H9 (cell line): ENCODE data around the gene ASTN2. TPM values are rescaled to one million over a fixed set of nuclear protein-coding genes. Genes with fewer than 3 reads are reported as not detected.

ENCODE experiments used
- DNase-seq: peaks from one replicate; pipeline ENCODE4 v3.0.0-alpha.2; 2017
- H2AFZ ChIP-seq: one replicate; pipeline ENCODE4 v1.6.1; 2013; ENCODE audit warnings: mild to moderate bottlenecking, low read length, control low read depth, moderate library complexity
- H2AK5ac ChIP-seq: 2 replicates; pipeline ENCODE4 v1.6.1; 2013; ENCODE audit warnings: low read length, control low read depth, mixed read lengths; ENCODE audit not compliant: insufficient read length
- H2BK120ac ChIP-seq: one replicate; pipeline ENCODE4 v1.6.1; 2013; ENCODE audit warnings: low read depth, mild to moderate bottlenecking, low read length, control low read depth, inconsistent platforms; ENCODE audit not compliant: poor library complexity, severe bottlenecking
- H2BK12ac ChIP-seq: 2 replicates; pipeline ENCODE4 v1.6.1; 2013; ENCODE audit warnings: low read length, control low read depth, mixed read lengths, low read depth; ENCODE audit not compliant: insufficient read length
- H2BK15ac ChIP-seq: 2 replicates; pipeline ENCODE4 v1.6.1; 2013; ENCODE audit warnings: low read depth, low read length, control low read depth
- H2BK20ac ChIP-seq: one replicate; pipeline ENCODE4 v1.6.1; 2013; ENCODE audit warnings: low read depth, mild to moderate bottlenecking, low read length, control low read depth, inconsistent platforms; ENCODE audit not compliant: poor library complexity, severe bottlenecking
- H2BK5ac ChIP-seq: 2 replicates; pipeline ENCODE4 v1.6.1; 2013; ENCODE audit warnings: low read length, control low read depth, mixed read lengths; ENCODE audit not compliant: insufficient read length
- H3K14ac ChIP-seq: 2 replicates; pipeline ENCODE4 v1.6.1; 2013; ENCODE audit warnings: low read length, control low read depth; ENCODE audit not compliant: insufficient read depth
- H3K18ac ChIP-seq: 2 replicates; pipeline ENCODE4 v1.6.1; 2013; ENCODE audit warnings: low read depth, mild to moderate bottlenecking, mixed read lengths, low read length, control low read depth; ENCODE audit not compliant: insufficient read length
- H3K23ac ChIP-seq: 2 replicates; pipeline ENCODE4 v1.6.1; 2013; ENCODE audit warnings: low read length, control low read depth, mixed read lengths, low read depth; ENCODE audit not compliant: insufficient read length
- H3K23me2 ChIP-seq: 2 replicates; pipeline ENCODE4 v1.6.1; 2013; ENCODE audit warnings: low read depth, mild to moderate bottlenecking, mixed read lengths, low read length, control low read depth; ENCODE audit not compliant: insufficient read length, poor library complexity, severe bottlenecking
- H3K27ac ChIP-seq: 2 replicates; pipeline ENCODE4 v1.5.1; 2013; ENCODE audit warnings: low read length, control low read depth, mixed read lengths, low read depth; ENCODE audit not compliant: insufficient read length
- H3K27me3 ChIP-seq: 2 replicates; pipeline ENCODE4 v1.6.1; 2013; ENCODE audit warnings: low read length, control low read depth, inconsistent platforms; ENCODE audit not compliant: insufficient read depth
- H3K4ac ChIP-seq: 2 replicates; pipeline ENCODE4 v1.6.1; 2013; ENCODE audit warnings: low read depth, mild to moderate bottlenecking, control low read depth, inconsistent platforms, low read length, moderate library complexity
- H3K4me1 ChIP-seq: 2 replicates; pipeline ENCODE4 v1.6.1; 2013; ENCODE audit warnings: low read length, control low read depth, inconsistent platforms; ENCODE audit not compliant: insufficient read depth
- H3K4me2 ChIP-seq: 2 replicates; pipeline ENCODE4 v1.6.1; 2013; ENCODE audit warnings: low read length, control low read depth, mixed read lengths; ENCODE audit not compliant: insufficient read length, insufficient read depth
- H3K56ac ChIP-seq: 2 replicates; pipeline ENCODE4 v1.6.1; 2013; ENCODE audit warnings: low read depth, mild to moderate bottlenecking, mixed read lengths, low read length, control low read depth; ENCODE audit not compliant: insufficient read length
- H3K79me1 ChIP-seq: 2 replicates; pipeline ENCODE4 v1.6.1; 2013; ENCODE audit warnings: low read depth, mild to moderate bottlenecking, moderate library complexity, low read length, control low read depth, inconsistent platforms; ENCODE audit not compliant: insufficient read depth, poor library complexity, severe bottlenecking
- H3K79me2 ChIP-seq: 2 replicates; pipeline ENCODE4 v1.6.1; 2013; ENCODE audit warnings: low read length, control low read depth, inconsistent platforms; ENCODE audit not compliant: insufficient read depth
- H3K9ac ChIP-seq: 2 replicates; pipeline ENCODE4 v1.6.1; 2013; ENCODE audit warnings: low read length, control low read depth, mixed read lengths; ENCODE audit not compliant: insufficient read length; ENCODE audit errors: extremely low read depth
- H3K9me3 ChIP-seq: one replicate; pipeline ENCODE4 v1.6.1; 2013; ENCODE audit warnings: low read depth, low read length, inconsistent platforms; ENCODE audit not compliant: control insufficient read depth
- H3T11ph ChIP-seq: one replicate; pipeline ENCODE4 v1.6.1; 2013; ENCODE audit warnings: mild to moderate bottlenecking, low read length, control low read depth, inconsistent platforms
- H4K20me1 ChIP-seq: one replicate; pipeline ENCODE4 v1.6.1; 2013; ENCODE audit not compliant: control insufficient read depth, insufficient read length, insufficient read depth
- H4K5ac ChIP-seq: 2 replicates; pipeline ENCODE4 v1.6.1; 2013; ENCODE audit warnings: low read depth, mild to moderate bottlenecking, mixed read lengths, low read length, control low read depth; ENCODE audit not compliant: insufficient read length
- H4K8ac ChIP-seq: replicated peaks from 2 replicates; pipeline ENCODE4 v1.6.1; 2013; ENCODE audit warnings: low read length, control low read depth, mixed read lengths, low read depth; ENCODE audit not compliant: insufficient read length
- H4K91ac ChIP-seq: 2 replicates; pipeline ENCODE4 v1.6.1; 2013; ENCODE audit warnings: low read depth, mild to moderate bottlenecking, moderate library complexity, mixed read lengths, low read length, control low read depth; ENCODE audit not compliant: insufficient read length
- H3K27ac Mint-ChIP-seq, 3 experiments: 2 replicates in 2 of 3; 3 replicates in 1 of 3; pipeline ENCODE4 v1.8.0; 2020 to 2021; ENCODE audit warnings: mixed read lengths in 3 of 3, mild to moderate bottlenecking in 1 of 3, moderate library complexity in 1 of 3
- H3K27me3 Mint-ChIP-seq: 2 replicates; pipeline ENCODE4 v1.8.0; 2021; ENCODE audit warnings: low read depth, mild to moderate bottlenecking, moderate library complexity, mixed read lengths
- H3K36me3 Mint-ChIP-seq, 3 experiments: 2 replicates in 2 of 3; 3 replicates in 1 of 3; pipeline ENCODE4 v1.8.0; 2020 to 2021; ENCODE audit warnings: low read depth in 3 of 3, mixed read lengths in 3 of 3; ENCODE audit not compliant: insufficient read depth in 1 of 3
- H3K4me1 Mint-ChIP-seq, 2 experiments: 2 replicates each; pipeline ENCODE4 v1.8.0; 2020; ENCODE audit warnings: mixed read lengths in 2 of 2
- H3K4me3 Mint-ChIP-seq, 2 experiments: 2 replicates in 1 of 2; 3 replicates in 1 of 2; pipeline ENCODE4 v1.8.0; 2020 to 2021; ENCODE audit warnings: mild to moderate bottlenecking in 2 of 2, mixed read lengths in 2 of 2, moderate library complexity in 1 of 2
- H3K9me3 Mint-ChIP-seq, 2 experiments: 2 replicates in 1 of 2; 3 replicates in 1 of 2; pipeline ENCODE4 v1.8.0; 2020; ENCODE audit warnings: mild to moderate bottlenecking in 2 of 2, mixed read lengths in 2 of 2, moderate library complexity in 1 of 2
- WGBS: extraction: QIAGEN DNeasy Blood & Tissue Kit; methylation state at CpG from one replicate; pipeline ENCODE4 v1.1.7; 2013; ENCODE audit warnings: missing lambda C conversion rate, low lambda C conversion rate, mixed read lengths; ENCODE audit not compliant: insufficient read length; ENCODE audit errors: extremely low coverage; 5-methylcytosine and 5-hydroxymethylcytosine counted together
- total RNA-seq: library from RNA; stranded (reverse); gene quantifications from 2 replicates; pipeline ENCODE4 v1.2.1, GENCODE V29; 2021
- TF ChIP-seq, protein P1 (sequence below): fragments of 200-600 bp; sonication (generic); conservative IDR thresholded peaks from 3 replicates; pipeline ENCODE4 v1.8.0; 2021; ENCODE audit warnings: antibody characterized with exemption, mild to moderate bottlenecking

ASTN2 gene
- total RNA-seq, 1 experiment from 2014 or later: 9.7 TPM

DNA sequence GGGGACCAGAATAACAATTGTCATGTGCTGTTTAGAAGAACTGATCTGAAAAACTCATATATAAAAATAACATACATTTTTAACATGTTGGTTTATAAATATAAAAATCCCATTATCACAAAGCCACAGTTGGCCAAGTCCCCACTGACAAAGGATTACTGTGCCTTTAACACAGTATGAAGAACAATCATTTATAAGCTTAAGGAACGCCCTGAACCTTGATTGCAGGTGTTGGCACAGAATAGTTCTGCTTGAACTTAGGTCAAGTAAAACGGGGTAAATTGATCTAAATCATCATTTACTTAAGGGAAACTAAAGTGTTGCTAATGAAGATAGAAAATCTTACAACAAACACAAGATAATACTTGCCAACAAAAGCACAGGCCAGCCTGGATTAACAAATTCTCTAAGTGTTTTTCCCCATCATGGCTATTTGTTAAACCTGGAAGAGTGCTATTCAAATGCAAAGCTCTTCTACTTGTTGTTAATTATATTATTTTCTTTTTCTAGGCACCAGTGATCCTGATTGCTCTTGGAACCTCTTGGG is 46.1 kb downstream of the ASTN2 start:
- Histone ChIP-seq H3K4ac (no peak overlapping the region), H2BK12ac (no peak overlapping the region), H3K79me2 (no peaks in the 10 kb centered on the region), H3K27me3 (no peaks in the 10 kb centered on the region), H3K9me3 (no peaks in the 10 kb centered on the region), H2BK15ac (no peak overlapping the region), H4K91ac (no peak overlapping the region), H2AFZ (no peak overlapping the region), H2BK5ac (no peak overlapping the region), H3T11ph (no peak overlapping the region), H3K79me1 (no peaks in the 10 kb centered on the region), H3K4me1 (peaks cover 4% of the 10 kb centered on the region; the same call in 1 of the 2 replicates), H4K8ac (no peak overlapping the region), H2BK120ac (no peak overlapping the region), H2BK20ac (no peak overlapping the region), H3K14ac (no peak overlapping the region), H3K23me2 (no peaks in the 10 kb centered on the region), H4K5ac (no peak overlapping the region), H3K4me2 (no peak overlapping the region), H2AK5ac (no peak overlapping the region), H3K27ac (no peak overlapping the region), H3K9ac (no peak overlapping the region), H3K18ac (no peak overlapping the region), H3K56ac (no peak overlapping the region), H3K23ac (no peak overlapping the region), H4K20me1 (no peaks in the 10 kb centered on the region)
- Mint-ChIP-seq H3K4me1 (peaks cover 38 to 76% of the 10 kb centered on the region in 2 experiments), H3K9me3 (no peaks in the 10 kb centered on the region), H3K27me3 (no peaks in the 10 kb centered on the region), H3K4me3 (no peak overlapping the region), H3K27ac (peak overlapping the region in 1 of 3 experiments; percentile 62; a peak in 2 of 7 replicates), H3K36me3 (peaks cover 0 to 2% (median 0%) of the 10 kb centered on the region in 3 experiments; a peak in 1 of 7 replicates)
- WGBS: no CpG with 5 or more reads among the region's 2 CpGs
- TF ChIP-seq, protein P1, sequence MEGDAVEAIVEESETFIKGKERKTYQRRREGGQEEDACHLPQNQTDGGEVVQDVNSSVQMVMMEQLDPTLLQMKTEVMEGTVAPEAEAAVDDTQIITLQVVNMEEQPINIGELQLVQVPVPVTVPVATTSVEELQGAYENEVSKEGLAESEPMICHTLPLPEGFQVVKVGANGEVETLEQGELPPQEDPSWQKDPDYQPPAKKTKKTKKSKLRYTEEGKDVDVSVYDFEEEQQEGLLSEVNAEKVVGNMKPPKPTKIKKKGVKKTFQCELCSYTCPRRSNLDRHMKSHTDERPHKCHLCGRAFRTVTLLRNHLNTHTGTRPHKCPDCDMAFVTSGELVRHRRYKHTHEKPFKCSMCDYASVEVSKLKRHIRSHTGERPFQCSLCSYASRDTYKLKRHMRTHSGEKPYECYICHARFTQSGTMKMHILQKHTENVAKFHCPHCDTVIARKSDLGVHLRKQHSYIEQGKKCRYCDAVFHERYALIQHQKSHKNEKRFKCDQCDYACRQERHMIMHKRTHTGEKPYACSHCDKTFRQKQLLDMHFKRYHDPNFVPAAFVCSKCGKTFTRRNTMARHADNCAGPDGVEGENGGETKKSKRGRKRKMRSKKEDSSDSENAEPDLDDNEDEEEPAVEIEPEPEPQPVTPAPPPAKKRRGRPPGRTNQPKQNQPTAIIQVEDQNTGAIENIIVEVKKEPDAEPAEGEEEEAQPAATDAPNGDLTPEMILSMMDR: no peak
- no peak for DNase-seq
